Measurements from ENCODE around the gene ITPKA. TPM values are rescaled to one million over a fixed set of nuclear protein-coding genes. Genes with fewer than 3 reads are reported as not detected.

ITPKA gene
- total RNA-seq, 1 donor from 2014 or later = 1.5 TPM

GRCh38 chr15:41512940-41513505 is 19.3 kb downstream of the ITPKA start:
- DNase-seq (ENCODE audit: low read depth, low spot score) = peak; percentile 26
- H3K27ac Mint-ChIP-seq (ENCODE audit: unreplicated experiment) = no peak overlapping the region
- peaks cover 71% of the 10 kb centered on the region for H3K27me3 Mint-ChIP-seq (ENCODE audit: low read depth)
- H3K4me1 Mint-ChIP-seq = peaks cover 8% of the 10 kb centered on the region
- peaks cover 3% of the 10 kb centered on the region for H3K36me3 Mint-ChIP-seq (ENCODE audit: low read depth)
- no peaks in the 10 kb centered on the region for H3K9me3 Mint-ChIP-seq
- no peak for TF ChIP-seq CTCF (conservative IDR thresholded peaks at IDR 0.05)
- peak overlapping the region; percentile 82 for H3K4me3 Mint-ChIP-seq

- no peak for TF ChIP-seq CTCF (conservative IDR thresholded peaks at IDR 0.05)
- Mint-ChIP-seq H3K27ac (ENCODE audit: unreplicated experiment) (no peak within 1 kb of the TSS), H3K4me1 (peaks cover 8% of the 10 kb centered on the region), H3K36me3 (ENCODE audit: low read depth) (peaks cover 3% of the 10 kb centered on the region), H3K9me3 (no peaks in the 10 kb centered on the region), H3K4me3 (peak within 1 kb of the TSS; percentile 82), H3K27me3 (ENCODE audit: low read depth) (peaks cover 66% of the 10 kb centered on the region)
- DNase-seq (ENCODE audit: low read depth, low spot score) = peak; percentile 26
Measured at GRCh38 chr15:41513506-41514227, 20.0 kb downstream of the ITPKA start, which contains the start of gene LTK. LTK (minus strand) TSS chr15:41513827; CDS start chr15:41513709, 118 bp downstream.

DNA sequence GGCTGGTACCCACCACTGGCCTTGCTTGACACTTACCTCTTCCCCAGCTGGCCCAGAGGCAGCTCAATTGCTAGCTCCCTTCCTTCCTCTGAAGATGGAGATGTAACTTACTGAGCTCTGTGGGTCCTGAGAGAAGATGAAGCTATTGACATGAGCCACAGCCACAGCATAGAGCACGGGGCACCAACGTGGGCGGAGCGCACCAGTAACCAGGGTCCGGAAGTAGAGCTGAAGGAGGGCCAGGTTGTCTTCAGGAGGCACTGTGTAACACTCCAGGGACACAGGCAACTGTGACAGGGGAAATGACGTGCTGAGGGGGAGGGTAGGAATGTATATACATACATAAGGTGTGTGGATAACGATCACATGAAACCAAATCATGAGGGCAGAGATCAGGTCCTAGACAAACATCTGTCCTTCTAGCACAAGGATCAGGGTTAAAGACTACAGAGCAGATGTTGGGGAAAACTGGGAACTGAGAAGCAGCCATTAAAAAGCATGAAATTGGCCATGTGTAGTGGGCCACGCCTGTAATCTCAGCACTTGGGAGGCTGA is 24.3 kb downstream of the ITPKA start:
- peaks cover 8% of the 10 kb centered on the region for H3K4me1 Mint-ChIP-seq

DNA sequence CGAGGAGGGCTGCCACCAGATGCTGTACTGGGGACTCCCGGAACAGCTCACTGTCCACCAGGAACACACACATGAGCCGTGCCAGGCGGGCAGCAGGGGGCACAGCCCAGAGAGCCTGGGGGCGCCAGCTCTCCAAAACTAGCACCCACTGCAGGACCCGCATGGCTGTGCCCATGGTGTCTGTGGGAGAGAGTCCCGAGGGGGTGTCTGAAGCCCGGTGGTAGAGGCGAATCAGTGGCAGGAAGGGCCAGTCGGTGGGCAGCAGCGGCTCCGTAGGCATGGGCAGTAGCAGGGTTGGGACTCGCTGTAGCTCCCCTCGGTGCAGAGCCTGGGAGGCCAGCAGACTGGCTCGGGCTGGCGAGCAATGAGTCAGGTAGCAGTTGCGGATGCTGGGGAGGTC is 27.0 kb downstream of the ITPKA start:
- Mint-ChIP-seq H3K27me3 (ENCODE audit: low read depth) (peaks cover 9% of the 10 kb centered on the region), H3K4me1 (no peaks in the 10 kb centered on the region), H3K36me3 (ENCODE audit: low read depth) (peaks cover 5% of the 10 kb centered on the region), H3K27ac (ENCODE audit: unreplicated experiment) (no peak overlapping the region), H3K9me3 (no peaks in the 10 kb centered on the region), H3K4me3 (no peak overlapping the region)
- DNase-seq (ENCODE audit: low read depth, low spot score) = no peak
- TF ChIP-seq CTCF (conservative IDR thresholded peaks at IDR 0.05) = no peak

More for the DNA sequence above, 24.3 kb downstream of the ITPKA start:
- DNase-seq (ENCODE audit: low read depth, low spot score) = no peak
- Mint-ChIP-seq H3K27me3 (ENCODE audit: low read depth) (peaks cover 32% of the 10 kb centered on the region), H3K4me3 (no peak overlapping the region), H3K36me3 (ENCODE audit: low read depth) (peaks cover 5% of the 10 kb centered on the region), H3K27ac (ENCODE audit: unreplicated experiment) (no peak overlapping the region), H3K9me3 (no peaks in the 10 kb centered on the region)
- no peak for TF ChIP-seq CTCF (conservative IDR thresholded peaks at IDR 0.05)

DNA sequence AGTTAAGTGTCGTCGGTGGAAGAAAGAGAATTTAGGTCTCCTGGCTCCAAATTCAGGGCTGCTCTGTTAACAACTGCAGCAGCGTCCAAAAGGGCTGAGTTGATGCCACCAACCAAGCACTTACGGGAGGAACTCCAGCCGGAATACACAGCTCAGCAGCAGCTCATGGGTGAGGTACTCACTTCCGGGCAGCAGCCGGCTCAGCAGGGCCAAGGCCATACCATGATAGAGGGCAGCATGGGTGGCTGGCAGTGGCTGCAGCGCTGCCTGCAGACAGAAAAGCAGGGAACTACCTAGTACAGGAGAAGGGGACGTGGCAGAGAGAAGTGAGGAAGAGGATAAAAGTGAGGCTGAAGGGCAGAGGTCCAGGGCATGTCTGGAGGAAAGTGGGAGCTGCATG is 27.9 kb downstream of the ITPKA start:
- no peak for TF ChIP-seq CTCF (conservative IDR thresholded peaks at IDR 0.05)
- DNase-seq (ENCODE audit: low read depth, low spot score) = no peak
- H3K4me1 Mint-ChIP-seq = no peaks in the 10 kb centered on the region
- no peak overlapping the region for H3K4me3 Mint-ChIP-seq
- no peak overlapping the region for H3K27ac Mint-ChIP-seq (ENCODE audit: unreplicated experiment)
- H3K9me3 Mint-ChIP-seq = no peaks in the 10 kb centered on the region
- peaks cover 7% of the 10 kb centered on the region for H3K27me3 Mint-ChIP-seq (ENCODE audit: low read depth)
- peaks cover 11% of the 10 kb centered on the region for H3K36me3 Mint-ChIP-seq (ENCODE audit: low read depth)

Measured in neural crest cell (in vitro differentiated cells).